Mesenchymal stem cell (in vitro differentiated cells and primary cell): ENCODE data around the gene CHRNB1.

Experiments used
- DNase-seq: peaks from one replicate; pipeline ENCODE4 v3.0.0-alpha.2; 2013
- H2AFZ ChIP-seq: one replicate; pipeline ENCODE4 v1.6.1; 2013; ENCODE audit warnings: low read depth, mild to moderate bottlenecking, control low read depth, inconsistent platforms, low read length, moderate library complexity
- H2AK5ac ChIP-seq: 2 replicates; pipeline ENCODE4 v1.6.1; 2013; ENCODE audit warnings: low read length, moderate library complexity, mild to moderate bottlenecking, inconsistent platforms; ENCODE audit not compliant: severe bottlenecking
- H2BK120ac ChIP-seq: one replicate; pipeline ENCODE4 v1.6.1; 2013; ENCODE audit warnings: low read depth, mild to moderate bottlenecking, inconsistent platforms, low read length, moderate library complexity
- H2BK12ac ChIP-seq, 2 experiments: one replicate each; pipeline ENCODE4 v1.6.1; 2013; ENCODE audit warnings: inconsistent platforms in 2 of 2, low read length in 2 of 2, mild to moderate bottlenecking in 2 of 2, moderate library complexity in 2 of 2, control low read depth in 1 of 2
- H2BK15ac ChIP-seq: one replicate; pipeline ENCODE4 v1.6.1; 2013; ENCODE audit warnings: mild to moderate bottlenecking, low read depth, inconsistent platforms; ENCODE audit not compliant: poor library complexity, severe bottlenecking
- H2BK5ac ChIP-seq: 2 replicates; pipeline ENCODE4 v1.6.1; 2013; ENCODE audit warnings: low read depth, mild to moderate bottlenecking, low read length, control low read depth, inconsistent platforms; ENCODE audit not compliant: poor library complexity, severe bottlenecking
- H3K14ac ChIP-seq, 2 experiments: one replicate each; pipeline ENCODE4 v1.6.1; 2013; ENCODE audit warnings: inconsistent platforms in 2 of 2, low read length in 2 of 2, control low read depth in 1 of 2, mild to moderate bottlenecking in 1 of 2, moderate library complexity in 1 of 2
- H3K18ac ChIP-seq, 2 experiments: one replicate each; pipeline ENCODE4 v1.6.1; 2013; ENCODE audit warnings: inconsistent platforms in 2 of 2, low read length in 2 of 2, control low read depth in 1 of 2, low read depth in 1 of 2, mild to moderate bottlenecking in 1 of 2
- H3K23ac ChIP-seq, 2 experiments: one replicate each; pipeline ENCODE4 v1.6.1; 2013; ENCODE audit warnings: inconsistent platforms in 2 of 2, low read length in 2 of 2, mild to moderate bottlenecking in 2 of 2, moderate library complexity in 2 of 2, control low read depth in 1 of 2
- H3K27ac ChIP-seq: 2 replicates; pipeline ENCODE4 v1.5.1; 2013; ENCODE audit warnings: mild to moderate bottlenecking, moderate library complexity, low read length, control low read depth, inconsistent platforms; ENCODE audit not compliant: poor library complexity, severe bottlenecking
- H3K27me3 ChIP-seq, 2 experiments: 2 replicates each; pipeline versions ENCODE4 v1.6.1 to v1.7.0; 2013; ENCODE audit warnings: low read length in 2 of 2, mild to moderate bottlenecking in 2 of 2, moderate library complexity in 2 of 2, control low read depth in 1 of 2, inconsistent platforms in 1 of 2; ENCODE audit not compliant: control insufficient read depth in 1 of 2, insufficient read depth in 1 of 2
- H3K36me3 ChIP-seq, 2 experiments: 2 replicates each; pipeline versions ENCODE4 v1.6.1 to v1.7.0; 2013; ENCODE audit warnings: low read length in 2 of 2, control low read depth in 1 of 2, inconsistent platforms in 1 of 2, low read depth in 1 of 2, mild to moderate bottlenecking in 1 of 2; ENCODE audit not compliant: insufficient read depth in 2 of 2, control insufficient read depth in 1 of 2
- H3K4ac ChIP-seq, 2 experiments: one replicate each; pipeline ENCODE4 v1.6.1; 2013; ENCODE audit warnings: inconsistent platforms in 2 of 2, low read length in 2 of 2, mild to moderate bottlenecking in 2 of 2, moderate library complexity in 2 of 2, control low read depth in 1 of 2, low read depth in 1 of 2
- H3K4me1 ChIP-seq: 2 replicates; pipeline ENCODE4 v1.6.1; 2013; ENCODE audit warnings: low read depth, low read length, control low read depth; ENCODE audit not compliant: control insufficient read depth, insufficient read depth
- H3K4me2 ChIP-seq: 2 replicates; pipeline ENCODE4 v1.6.1; 2013; ENCODE audit warnings: low read length, mild to moderate bottlenecking, inconsistent platforms; ENCODE audit not compliant: poor library complexity, severe bottlenecking
- H3K4me3 ChIP-seq, 2 experiments: 2 replicates each; pipeline versions ENCODE4 v1.5.1 to v1.7.0; 2013; ENCODE audit warnings: low read length in 2 of 2, mild to moderate bottlenecking in 2 of 2, control low read depth in 1 of 2, low read depth in 1 of 2; ENCODE audit not compliant: insufficient read depth in 1 of 2
- H3K79me1 ChIP-seq: replicated peaks from 2 replicates; pipeline ENCODE4 v1.6.1; 2013; ENCODE audit warnings: mild to moderate bottlenecking, control low read depth, low read length, inconsistent platforms; ENCODE audit not compliant: poor library complexity, severe bottlenecking
- H3K9ac ChIP-seq: 2 replicates; pipeline ENCODE4 v1.7.0; 2013; ENCODE audit warnings: mild to moderate bottlenecking, low read length, moderate library complexity
- H3K9me3 ChIP-seq: 2 replicates; pipeline ENCODE4 v1.7.0; 2013; ENCODE audit warnings: mild to moderate bottlenecking, low read length; ENCODE audit not compliant: control insufficient read depth
- H4K8ac ChIP-seq: one replicate; pipeline ENCODE4 v1.6.1; 2013; ENCODE audit warnings: inconsistent platforms, mild to moderate bottlenecking, low read length, moderate library complexity
- H4K91ac ChIP-seq: one replicate; pipeline ENCODE4 v1.6.1; 2013; ENCODE audit warnings: mild to moderate bottlenecking, low read length, inconsistent platforms
- WGBS: methylation state at CpG from one replicate; pipeline ENCODE4 v1.1.7; 2013; ENCODE audit warnings: mixed read lengths; 5-methylcytosine and 5-hydroxymethylcytosine counted together

The CHRNB1 gene

GRCh38 chr17:7484067-7484918, 39.4 kb downstream of the CHRNB1 start, which contains the start of gene POLR2A:
TSS of gene POLR2A (plus strand) at chr17:7484366.
- Histone ChIP-seq H2AFZ (peak within 1 kb of the TSS; percentile 33), H3K27me3 (no peaks in the 10 kb centered on the region), H3K27ac (peak within 1 kb of the TSS; percentile 95), H3K23ac (peak within 1 kb of the TSS in 1 of 2 experiments; percentile 29), H3K4me1 (peaks cover 27% of the 10 kb centered on the region), H3K4ac (peak within 1 kb of the TSS; percentile 54 to 93), H2AK5ac (no peak within 1 kb of the TSS), H3K18ac (peak within 1 kb of the TSS; percentile 86 to 96), H3K4me3 (peak within 1 kb of the TSS; percentile 86 to 98), H2BK15ac (peak within 1 kb of the TSS; percentile 26), H3K9ac (peak within 1 kb of the TSS; percentile 100), H3K9me3 (no peaks in the 10 kb centered on the region), H2BK120ac (peak within 1 kb of the TSS; percentile 93), H3K79me1 (peaks cover 4% of the 10 kb centered on the region), H4K91ac (peak within 1 kb of the TSS; percentile 92), H2BK5ac (peak within 1 kb of the TSS; percentile 95), H3K14ac (peak within 1 kb of the TSS in 1 of 2 experiments; percentile 94), H3K36me3 (peaks cover 4 to 14% of the 10 kb centered on the region in 2 experiments), H4K8ac (peak within 1 kb of the TSS; percentile 98), H3K4me2 (peak within 1 kb of the TSS; percentile 94), H2BK12ac (peak within 1 kb of the TSS; percentile 12 to 51)
- peak; percentile 98 for DNase-seq
- WGBS = under 1% methylated on average over 55 of the region's 64 CpGs

- H3K27ac ChIP-seq = peak overlapping the region; percentile 51
- H4K8ac ChIP-seq = no peak overlapping the region
- H3K79me1 ChIP-seq = peaks cover 4% of the 10 kb centered on the region
- DNase-seq = no peak
- no peaks in the 10 kb centered on the region for H3K9me3 ChIP-seq
- H3K27me3 ChIP-seq = no peaks in the 10 kb centered on the region
- no peak overlapping the region for H2AK5ac ChIP-seq
- peak overlapping the region; percentile 94 for H3K4me2 ChIP-seq
- no peak overlapping the region for H2BK5ac ChIP-seq
- peaks cover 26% of the 10 kb centered on the region for H3K4me1 ChIP-seq
- H3K18ac ChIP-seq = no peak overlapping the region
- H2BK12ac ChIP-seq = no peak overlapping the region
- peak overlapping the region in 1 of 2 experiments; percentile 19 for H3K14ac ChIP-seq
- WGBS = 0% methylated on average over 19 of the region's 19 CpGs
- H2BK120ac ChIP-seq = peak overlapping the region; percentile 0
- H2BK15ac ChIP-seq = no peak overlapping the region
- no peak overlapping the region for H3K4ac ChIP-seq
- H4K91ac ChIP-seq = no peak overlapping the region
- no peak overlapping the region for H2AFZ ChIP-seq
- peaks cover 7 to 19% of the 10 kb centered on the region in 2 experiments for H3K36me3 ChIP-seq
- no peak overlapping the region for H3K23ac ChIP-seq
- H3K9ac ChIP-seq = peak overlapping the region; percentile 100
- peak overlapping the region; percentile 86 to 98 for H3K4me3 ChIP-seq
Observed at GRCh38 chr17:7484919-7485377, 40.1 kb downstream of the CHRNB1 start.

GRCh38 chr17:7486181-7486580, 41.3 kb downstream of the CHRNB1 start:
- Histone ChIP-seq H3K4me1 (peaks cover 25% of the 10 kb centered on the region), H4K91ac (no peak overlapping the region), H3K9me3 (no peaks in the 10 kb centered on the region), H3K79me1 (peaks cover 4% of the 10 kb centered on the region), H2BK5ac (no peak overlapping the region), H3K18ac (no peak overlapping the region), H2BK120ac (no peak overlapping the region), H2AFZ (no peak overlapping the region), H3K14ac (no peak overlapping the region), H2BK15ac (no peak overlapping the region), H3K23ac (no peak overlapping the region), H3K4ac (no peak overlapping the region), H3K27me3 (no peaks in the 10 kb centered on the region), H3K4me3 (peak overlapping the region in 1 of 2 experiments; percentile 98), H3K27ac (no peak overlapping the region), H4K8ac (no peak overlapping the region), H2AK5ac (no peak overlapping the region), H3K9ac (peak overlapping the region; percentile 100), H3K4me2 (peak overlapping the region; percentile 74), H2BK12ac (no peak overlapping the region), H3K36me3 (peaks cover 9 to 20% of the 10 kb centered on the region in 2 experiments)
- WGBS = 83% methylated on average over 1 of the region's 3 CpGs
- peak; percentile 54 for DNase-seq

GRCh38 chr17:7490144-7490543, 45.3 kb downstream of the CHRNB1 start:
- H3K79me1 ChIP-seq = no peaks in the 10 kb centered on the region
- H2BK12ac ChIP-seq = no peak overlapping the region
- H2BK5ac ChIP-seq = no peak overlapping the region
- no peak overlapping the region for H2AK5ac ChIP-seq
- H2BK120ac ChIP-seq = no peak overlapping the region
- no peak for DNase-seq
- no peak overlapping the region for H3K23ac ChIP-seq
- no peak overlapping the region for H3K9ac ChIP-seq
- no peaks in the 10 kb centered on the region for H3K9me3 ChIP-seq
- H3K4me3 ChIP-seq = no peak overlapping the region
- no peak overlapping the region for H3K4me2 ChIP-seq
- H2AFZ ChIP-seq = no peak overlapping the region
- H3K4ac ChIP-seq = no peak overlapping the region
- no peak overlapping the region for H4K8ac ChIP-seq
- H3K27me3 ChIP-seq = no peaks in the 10 kb centered on the region
- peaks cover 16% of the 10 kb centered on the region for H3K4me1 ChIP-seq
- H3K27ac ChIP-seq = no peak overlapping the region
- H2BK15ac ChIP-seq = no peak overlapping the region
- H3K36me3 ChIP-seq = peaks cover 11 to 39% of the 10 kb centered on the region in 2 experiments
- no peak overlapping the region for H4K91ac ChIP-seq
- WGBS = 86% methylated on average over 8 of the region's 8 CpGs
- no peak overlapping the region for H3K14ac ChIP-seq
- no peak overlapping the region for H3K18ac ChIP-seq
